Esophagus muscularis mucosa (tissue), 4 donors: ENCODE data around the gene KDM6A. TPM values are rescaled to one million over a fixed set of nuclear protein-coding genes. Genes with fewer than 3 reads are reported as not detected.

ENCODE experiments used
- DNase-seq: peaks from one replicate; pipeline ENCODE4 v3.0.0-alpha.2; 2017; ENCODE audit errors: extremely low spot score
- H3K27ac ChIP-seq, 4 donors: fragments of 200-600 bp; sonication (generic); replicated peaks in 1 of 4; 1 replicate in 3 of 4; 2 replicates in 1 of 4; pipeline ENCODE4 v1.5.1; 2016 to 2019; ENCODE audit warnings: mild to moderate bottlenecking in 1 of 4
- H3K27me3 ChIP-seq, 4 donors: fragments of 200-600 bp; sonication (generic); one replicate each; pipeline versions ENCODE4 v1.5.1 to v1.6.0; 2016 to 2019
- H3K36me3 ChIP-seq, 4 donors: fragments of 200-600 bp; sonication (generic); one replicate each; pipeline ENCODE4 v1.5.1; 2016 to 2019
- H3K4me1 ChIP-seq, 4 donors: fragments of 200-600 bp; sonication (generic); one replicate each; pipeline ENCODE4 v1.5.1; 2016 to 2019
- H3K4me3 ChIP-seq, 4 donors: fragments of 200-600 bp; sonication (generic); 1 replicate in 2 of 4; 2 replicates in 2 of 4; pipeline ENCODE4 v1.5.1; 2016 to 2019; ENCODE audit warnings: mild to moderate bottlenecking in 4 of 4, moderate library complexity in 1 of 4
- H3K9me3 ChIP-seq, 4 donors: fragments of 200-600 bp; sonication (generic); 1 replicate in 3 of 4; 2 replicates in 1 of 4; pipeline ENCODE4 v1.5.1; 2016 to 2019
- EP300 ChIP-seq: sonication (generic); formaldehyde crosslinking; IDR thresholded peaks from one replicate; pipeline ENCODE4 v1.6.1; 2017; ENCODE audit warnings: antibody characterized with exemption
- POLR2A ChIP-seq: fragments of 450-650 bp; IDR thresholded peaks from one replicate; pipeline ENCODE4 v1.6.1; 2017; ENCODE audit warnings: antibody characterized with exemption, moderate library complexity, mild to moderate bottlenecking, low read depth
- POLR2AphosphoS5 ChIP-seq, 2 donors: sonication (generic); formaldehyde crosslinking; IDR thresholded peaks; one replicate each; pipeline ENCODE4 v1.6.1; 2017; ENCODE audit warnings: antibody characterized with exemption in 2 of 2
- WGBS: methylation state at CpG from one replicate; pipeline ENCODE4 v1.1.5; 2018; 5-methylcytosine and 5-hydroxymethylcytosine counted together
- intact Hi-C: fragments of 100-400 bp; cut with DNase I; formaldehyde crosslinking; loops from one replicate; pipeline ENCODE4 v1.15.1; 2023
- total RNA-seq, 4 donors: library from RNA; depleted of rRNA; stranded (reverse); fragments of >200 nt; gene quantifications; one replicate each; pipeline versions ENCODE4 v1.1.0 to v1.2.1, GENCODE V29; 2016
- TF ChIP-seq, protein P1 (sequence below), 3 experiments: fragments of 200-600 bp in 2 of 3; fragments of 450-650 bp in 1 of 3; sonication (generic) in 2 of 3; IDR thresholded peaks; one replicate each; pipeline ENCODE4 v1.5.1; 2017 to 2019; ENCODE audit warnings: antibody characterized with exemption in 3 of 3, mild to moderate bottlenecking in 2 of 3, moderate library complexity in 1 of 3

The KDM6A gene
- total RNA-seq, 4 donors from 2014 or later: 14.4 to 24.1 (median 23.2) TPM

DNA sequence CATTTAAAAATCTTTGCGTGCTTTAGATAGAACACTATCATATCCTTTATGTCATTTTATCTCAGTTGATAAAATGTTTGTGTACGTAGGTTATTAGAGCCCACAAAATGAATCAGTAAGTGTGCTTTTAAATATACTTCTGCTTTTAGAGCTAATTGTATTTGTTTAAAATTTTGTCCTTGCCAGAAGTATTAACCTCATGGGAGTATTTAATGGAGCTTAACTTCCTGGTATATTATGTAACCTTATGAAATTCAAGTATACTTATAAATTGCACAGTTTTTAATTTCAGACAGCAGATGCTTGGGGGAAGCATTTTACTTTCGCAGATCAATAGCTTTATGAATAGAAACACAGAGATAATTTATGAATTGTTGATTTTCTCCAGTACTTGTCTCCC, 237.5 kb downstream of the KDM6A start:
- Histone ChIP-seq H3K4me3 (no peak overlapping the region), H3K36me3 (peaks cover 0 to 50% (median 20%) of the 10 kb centered on the region in 4 donors), H3K4me1 (no peaks in the 10 kb centered on the region), H3K27ac (no peak overlapping the region), H3K9me3 (no peaks in the 10 kb centered on the region), H3K27me3 (no peaks in the 10 kb centered on the region)
- TF ChIP-seq EP300: no peak
- no peak for TF ChIP-seq POLR2A
- TF ChIP-seq, protein P1, sequence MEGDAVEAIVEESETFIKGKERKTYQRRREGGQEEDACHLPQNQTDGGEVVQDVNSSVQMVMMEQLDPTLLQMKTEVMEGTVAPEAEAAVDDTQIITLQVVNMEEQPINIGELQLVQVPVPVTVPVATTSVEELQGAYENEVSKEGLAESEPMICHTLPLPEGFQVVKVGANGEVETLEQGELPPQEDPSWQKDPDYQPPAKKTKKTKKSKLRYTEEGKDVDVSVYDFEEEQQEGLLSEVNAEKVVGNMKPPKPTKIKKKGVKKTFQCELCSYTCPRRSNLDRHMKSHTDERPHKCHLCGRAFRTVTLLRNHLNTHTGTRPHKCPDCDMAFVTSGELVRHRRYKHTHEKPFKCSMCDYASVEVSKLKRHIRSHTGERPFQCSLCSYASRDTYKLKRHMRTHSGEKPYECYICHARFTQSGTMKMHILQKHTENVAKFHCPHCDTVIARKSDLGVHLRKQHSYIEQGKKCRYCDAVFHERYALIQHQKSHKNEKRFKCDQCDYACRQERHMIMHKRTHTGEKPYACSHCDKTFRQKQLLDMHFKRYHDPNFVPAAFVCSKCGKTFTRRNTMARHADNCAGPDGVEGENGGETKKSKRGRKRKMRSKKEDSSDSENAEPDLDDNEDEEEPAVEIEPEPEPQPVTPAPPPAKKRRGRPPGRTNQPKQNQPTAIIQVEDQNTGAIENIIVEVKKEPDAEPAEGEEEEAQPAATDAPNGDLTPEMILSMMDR (IDR thresholded peaks at IDR 0.05): no peak
- intact Hi-C loops: no loop called here
- WGBS: 91% methylated on average over 3 of the region's 3 CpGs
- no peak for DNase-seq

DNA sequence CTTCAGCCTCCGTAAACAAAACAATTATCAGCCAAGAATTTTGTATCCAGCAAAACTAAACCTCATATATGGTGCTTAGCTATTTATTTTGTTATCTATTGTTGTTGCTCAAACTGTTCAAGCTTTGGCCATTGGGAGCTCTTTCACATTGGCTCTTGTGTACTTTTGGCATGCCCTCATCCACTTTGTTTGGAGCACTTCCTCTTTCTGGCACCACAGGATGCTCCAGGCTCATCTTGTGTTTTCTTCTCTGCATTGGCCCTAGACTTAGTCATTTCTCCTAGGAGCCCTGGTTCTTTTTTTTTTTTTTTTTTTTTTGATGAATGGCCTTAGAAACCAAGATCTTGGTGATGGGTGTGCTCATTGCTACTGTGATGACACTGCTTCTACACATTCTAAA, 253.2 kb downstream of the KDM6A start:
- H3K36me3 ChIP-seq: no peaks in the 10 kb centered on the region
- intact Hi-C loops: no loop called here
- H3K4me1 ChIP-seq: no peaks in the 10 kb centered on the region
- H3K27ac ChIP-seq: no peak overlapping the region
- no peaks in the 10 kb centered on the region for H3K9me3 ChIP-seq
- H3K4me3 ChIP-seq: no peak overlapping the region
- TF ChIP-seq POLR2A: no peak
- TF ChIP-seq EP300: no peak
- TF ChIP-seq, protein P1 (IDR thresholded peaks at IDR 0.05): no peak
- no peak for TF ChIP-seq POLR2AphosphoS5 (IDR thresholded peaks at IDR 0.05)
- no peaks in the 10 kb centered on the region for H3K27me3 ChIP-seq
- WGBS: 100% methylated on average over 1 of the region's 1 CpG
- no peak for DNase-seq

DNA sequence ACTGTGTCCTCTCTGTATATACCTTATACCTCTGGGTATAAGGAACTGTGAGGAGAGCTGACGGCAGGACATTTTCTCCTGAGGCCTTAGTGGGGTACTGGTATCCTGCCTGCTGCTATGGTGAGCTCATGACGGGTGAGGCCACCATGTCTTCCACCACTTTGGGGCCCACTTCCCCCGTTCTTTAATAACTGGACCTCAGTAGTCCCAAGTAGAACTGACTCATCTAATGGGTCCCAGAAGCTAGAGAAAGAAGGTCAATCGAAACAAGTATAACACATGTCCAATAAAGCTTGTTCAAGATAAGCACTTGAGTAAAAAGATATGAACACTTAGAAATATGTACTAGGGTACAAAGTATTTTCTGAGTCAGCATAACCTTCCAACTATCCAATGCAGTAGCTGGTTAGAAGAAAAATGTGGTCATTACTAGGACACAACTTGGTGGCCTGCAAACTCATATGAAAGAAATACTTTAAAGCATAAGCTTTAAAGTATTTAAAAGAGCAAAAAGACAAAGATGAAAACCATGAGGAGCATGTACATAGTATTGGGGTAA, 256.0 kb downstream of the KDM6A start:
- no peak for DNase-seq
- intact Hi-C loops: no loop called here
- Histone ChIP-seq H3K4me1 (no peaks in the 10 kb centered on the region), H3K36me3 (no peaks in the 10 kb centered on the region), H3K27ac (no peak overlapping the region), H3K27me3 (no peaks in the 10 kb centered on the region), H3K9me3 (no peaks in the 10 kb centered on the region), H3K4me3 (no peak overlapping the region)
- WGBS: 80% methylated on average over 4 of the region's 4 CpGs
- TF ChIP-seq POLR2AphosphoS5 (IDR thresholded peaks at IDR 0.05) (no peak), POLR2A (no peak)

DNA sequence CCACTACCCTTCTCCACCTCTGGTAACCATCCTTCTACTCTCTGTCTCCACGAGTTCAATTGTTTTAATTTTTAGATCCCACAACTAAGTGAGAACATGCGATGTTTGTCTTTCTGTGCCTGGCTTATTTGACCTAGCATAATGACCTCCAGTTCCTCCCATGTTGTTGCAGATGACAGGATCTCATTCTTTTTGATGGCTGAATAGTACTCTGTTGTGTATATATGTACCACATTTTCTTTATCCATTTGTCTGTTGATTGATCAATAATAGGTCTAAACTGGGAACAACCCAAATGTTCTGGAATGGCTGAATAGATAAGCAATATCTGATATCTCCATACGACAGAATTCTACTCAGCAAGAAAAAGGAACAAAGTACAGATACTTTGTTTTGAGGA, 260.5 kb downstream of the KDM6A start:
- peaks cover 0 to 12% (median 2%) of the 10 kb centered on the region in 4 donors for H3K4me1 ChIP-seq
- H3K27me3 ChIP-seq: no peaks in the 10 kb centered on the region
- H3K36me3 ChIP-seq: no peaks in the 10 kb centered on the region
- no peak for DNase-seq
- TF ChIP-seq, protein P1 (IDR thresholded peaks at IDR 0.05): no peak
- TF ChIP-seq POLR2AphosphoS5 (IDR thresholded peaks at IDR 0.05): no peak
- TF ChIP-seq POLR2A: no peak
- H3K27ac ChIP-seq: no peak overlapping the region
- H3K9me3 ChIP-seq: no peaks in the 10 kb centered on the region
- no peak overlapping the region for H3K4me3 ChIP-seq
- 84% methylated on average over 3 of the region's 3 CpGs for WGBS
- intact Hi-C loops: no loop called here

DNA sequence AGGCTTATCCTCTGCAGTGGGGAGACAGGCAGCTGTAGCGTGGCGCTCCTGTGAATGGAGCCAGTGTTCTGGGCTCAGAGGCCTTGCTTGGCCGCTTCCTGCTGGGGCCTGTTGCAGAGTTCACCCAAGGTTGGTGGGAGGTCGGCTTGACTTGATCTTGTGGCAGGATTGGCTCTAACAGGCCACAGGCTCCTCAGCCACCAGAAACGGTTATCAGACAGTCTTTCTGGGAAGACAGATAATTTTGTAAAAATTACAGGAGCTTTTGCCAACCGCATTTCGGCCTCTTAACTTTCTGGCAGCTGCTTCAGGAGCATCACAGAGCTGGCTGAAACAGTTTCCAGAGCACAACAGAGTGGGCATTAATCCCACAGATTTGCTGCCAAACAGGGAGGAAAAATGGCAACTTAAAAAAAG, 261.3 kb downstream of the KDM6A start:
- no peaks in the 10 kb centered on the region for H3K9me3 ChIP-seq
- no peaks in the 10 kb centered on the region for H3K27me3 ChIP-seq
- H3K27ac ChIP-seq: peak overlapping the region in 3 of 4 donors; percentile 11 to 62 (median 35)
- DNase-seq: no peak
- 70% methylated on average over 7 of the region's 7 CpGs for WGBS
- H3K36me3 ChIP-seq: no peaks in the 10 kb centered on the region
- no peak overlapping the region for H3K4me3 ChIP-seq
- H3K4me1 ChIP-seq: peaks cover 0 to 12% (median 2%) of the 10 kb centered on the region in 4 donors
- TF ChIP-seq EP300 (no peak), POLR2A (no peak), POLR2AphosphoS5 (IDR thresholded peaks at IDR 0.05) (no peak)
- TF ChIP-seq, protein P1 (IDR thresholded peaks at IDR 0.05): no peak
- intact Hi-C loops: no loop called here
